Measurements from ENCODE around the gene GOLGA8B. TPM values are rescaled to one million over a fixed set of nuclear protein-coding genes. Genes with fewer than 3 reads are reported as not detected.
A peak's percentile ranks its signal among the peaks of the same experiment; 100 is the strongest.

The GOLGA8B gene
- total RNA-seq, 1 experiment from 2014 or later, result 176 TPM

DNA sequence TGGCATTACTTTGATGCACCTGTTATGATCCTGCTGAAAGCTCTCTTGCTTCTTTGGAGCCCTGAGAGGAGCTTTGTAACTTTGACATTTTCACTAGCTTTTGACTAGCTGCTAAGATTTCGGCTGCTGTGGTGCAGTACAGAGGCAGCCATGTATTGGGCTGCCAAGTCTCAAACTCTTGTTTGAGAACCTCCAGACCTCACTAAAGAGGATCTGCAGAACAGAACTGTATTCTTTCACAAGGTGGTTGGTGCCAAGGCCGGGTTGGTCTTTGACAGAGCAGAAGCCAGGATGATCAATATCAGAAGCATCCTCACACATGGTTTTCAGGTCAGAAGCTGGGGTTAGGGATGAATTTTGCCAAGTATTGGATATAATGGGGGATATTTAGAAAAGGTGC, 34.6 kb upstream of the GOLGA8B start:
- Mint-ChIP-seq H3K36me3 (ENCODE audit: insufficient read depth, unreplicated experiment) (no peaks in the 10 kb centered on the region), H3K27me3 (ENCODE audit: insufficient read depth, unreplicated experiment) (peaks cover 40% of the 10 kb centered on the region), H3K27ac (ENCODE audit: low read depth, unreplicated experiment) (no peak overlapping the region), H3K4me3 (ENCODE audit: unreplicated experiment) (no peak overlapping the region), H3K4me1 (ENCODE audit: insufficient read depth, unreplicated experiment) (peaks cover 5% of the 10 kb centered on the region), H3K9me3 (ENCODE audit: unreplicated experiment) (no peaks in the 10 kb centered on the region)
- DNase-seq (ENCODE audit: unreplicated experiment), result no peak
- no TSS peak for BruUV-seq (replicated peaks)
- POLR2A ChIA-PET, result no interaction called here
- CTCF ChIA-PET, result interaction anchor here (0.6 to 7.6 kb wide), 6 partner anchors 35 to 508 kb away, joined by 3 to 141 read pairs (median 3); no protein-coding TSS in a partner anchor
- TF ChIP-seq, protein P1, sequence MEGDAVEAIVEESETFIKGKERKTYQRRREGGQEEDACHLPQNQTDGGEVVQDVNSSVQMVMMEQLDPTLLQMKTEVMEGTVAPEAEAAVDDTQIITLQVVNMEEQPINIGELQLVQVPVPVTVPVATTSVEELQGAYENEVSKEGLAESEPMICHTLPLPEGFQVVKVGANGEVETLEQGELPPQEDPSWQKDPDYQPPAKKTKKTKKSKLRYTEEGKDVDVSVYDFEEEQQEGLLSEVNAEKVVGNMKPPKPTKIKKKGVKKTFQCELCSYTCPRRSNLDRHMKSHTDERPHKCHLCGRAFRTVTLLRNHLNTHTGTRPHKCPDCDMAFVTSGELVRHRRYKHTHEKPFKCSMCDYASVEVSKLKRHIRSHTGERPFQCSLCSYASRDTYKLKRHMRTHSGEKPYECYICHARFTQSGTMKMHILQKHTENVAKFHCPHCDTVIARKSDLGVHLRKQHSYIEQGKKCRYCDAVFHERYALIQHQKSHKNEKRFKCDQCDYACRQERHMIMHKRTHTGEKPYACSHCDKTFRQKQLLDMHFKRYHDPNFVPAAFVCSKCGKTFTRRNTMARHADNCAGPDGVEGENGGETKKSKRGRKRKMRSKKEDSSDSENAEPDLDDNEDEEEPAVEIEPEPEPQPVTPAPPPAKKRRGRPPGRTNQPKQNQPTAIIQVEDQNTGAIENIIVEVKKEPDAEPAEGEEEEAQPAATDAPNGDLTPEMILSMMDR (IDR thresholded peaks at IDR 0.05; ENCODE audit: unreplicated experiment), result no peak
- intact Hi-C loops (cut with micrococcal nuclease), result no loop called here

DNA sequence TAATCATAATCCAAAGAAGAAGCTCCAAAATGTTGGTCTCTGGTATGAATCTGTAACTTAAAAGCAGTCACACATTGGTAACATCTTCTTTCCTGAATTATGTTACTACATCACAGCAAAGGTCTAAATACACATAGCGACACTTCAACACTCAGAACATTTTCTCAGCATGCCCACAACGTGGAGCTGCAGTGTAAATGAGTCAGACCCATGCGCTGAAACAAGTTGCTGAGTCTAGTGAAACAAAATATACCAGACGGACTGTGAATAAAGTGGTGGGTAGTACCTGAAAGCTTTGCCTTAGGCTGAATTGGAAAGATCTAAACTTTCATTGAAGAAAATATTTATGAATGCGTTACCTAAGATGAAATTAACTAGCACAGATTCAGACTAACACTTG, 33.2 kb upstream of the GOLGA8B start:
- ChIA-PET POLR2A (interaction anchor here (0.6 to 1.6 kb wide), 3 partner anchors 14 to 353 kb away, joined by 3 read pairs; no protein-coding TSS in a partner anchor), CTCF (interaction anchor here (0.6 to 7.6 kb wide), 7 partner anchors 30 to 304 kb away, joined by 3 to 141 read pairs (median 3); no protein-coding TSS in a partner anchor)
- TF ChIP-seq, protein P1 (IDR thresholded peaks at IDR 0.05; ENCODE audit: unreplicated experiment), result peak; percentile 18
- Mint-ChIP-seq H3K4me3 (ENCODE audit: unreplicated experiment) (no peak overlapping the region), H3K27ac (ENCODE audit: low read depth, unreplicated experiment) (no peak overlapping the region), H3K36me3 (ENCODE audit: insufficient read depth, unreplicated experiment) (no peaks in the 10 kb centered on the region), H3K27me3 (ENCODE audit: insufficient read depth, unreplicated experiment) (peaks cover 55% of the 10 kb centered on the region), H3K9me3 (ENCODE audit: unreplicated experiment) (no peaks in the 10 kb centered on the region), H3K4me1 (ENCODE audit: insufficient read depth, unreplicated experiment) (peaks cover 5% of the 10 kb centered on the region)
- peak; percentile 62 for DNase-seq (ENCODE audit: unreplicated experiment)
- intact Hi-C loops (cut with micrococcal nuclease), result loop anchor here (1.0 kb wide), 1 partner anchor 304 kb away; no protein-coding TSS in a partner anchor
- no TSS peak for BruUV-seq (replicated peaks)

DNA sequence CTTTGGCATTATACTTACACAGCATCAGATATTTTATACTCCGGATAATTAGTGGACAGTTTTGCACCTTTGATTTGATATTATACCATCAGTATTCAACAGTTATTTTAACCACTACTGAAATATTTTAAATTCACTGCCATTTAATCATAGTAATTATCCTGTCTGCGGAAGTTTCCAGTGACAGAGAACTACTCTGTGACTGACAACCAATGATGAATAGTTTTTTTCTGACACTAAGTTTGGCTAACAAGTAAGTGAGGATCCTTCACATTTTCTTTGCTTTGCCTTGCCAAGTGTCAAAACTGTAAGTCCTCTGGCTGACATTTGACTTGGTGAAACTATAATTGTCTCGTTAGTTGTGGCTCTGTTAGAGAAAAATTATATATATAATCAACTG, 30.5 kb upstream of the GOLGA8B start:
- no peaks in the 10 kb centered on the region for H3K36me3 Mint-ChIP-seq (ENCODE audit: insufficient read depth, unreplicated experiment)
- ChIA-PET CTCF (interaction anchor here (0.5 kb wide), 1 partner anchor 495 kb away, joined by 3 read pairs; no protein-coding TSS in a partner anchor), POLR2A (no interaction called here)
- no peak overlapping the region for H3K4me3 Mint-ChIP-seq (ENCODE audit: unreplicated experiment)
- DNase-seq (ENCODE audit: unreplicated experiment), result no peak
- H3K4me1 Mint-ChIP-seq (ENCODE audit: insufficient read depth, unreplicated experiment), result peaks cover 10% of the 10 kb centered on the region
- BruUV-seq (replicated peaks), result no TSS peak
- H3K9me3 Mint-ChIP-seq (ENCODE audit: unreplicated experiment), result no peaks in the 10 kb centered on the region
- TF ChIP-seq, protein P1 (IDR thresholded peaks at IDR 0.05; ENCODE audit: unreplicated experiment), result no peak
- no peak overlapping the region for H3K27ac Mint-ChIP-seq (ENCODE audit: low read depth, unreplicated experiment)
- intact Hi-C loops (cut with micrococcal nuclease), result no loop called here
- peaks cover 75% of the 10 kb centered on the region for H3K27me3 Mint-ChIP-seq (ENCODE audit: insufficient read depth, unreplicated experiment)

DNA sequence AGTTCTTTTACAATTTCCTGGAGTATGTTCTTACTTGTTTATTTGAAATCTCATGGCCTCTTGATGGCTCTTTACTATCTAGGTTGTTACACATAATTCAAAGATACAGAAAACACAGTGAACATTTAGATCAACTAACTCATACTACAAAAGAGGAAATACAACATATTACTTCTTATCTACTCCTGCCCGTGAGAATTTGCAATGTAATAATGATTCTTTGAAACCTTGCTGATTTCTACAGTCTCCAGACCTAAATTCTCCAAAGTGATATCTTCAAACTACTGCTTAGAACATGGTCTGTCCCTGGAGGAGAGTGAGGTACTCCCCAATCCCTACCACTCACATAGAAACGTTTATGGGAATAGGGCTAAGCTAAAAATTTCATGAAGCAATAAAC, 29.9 kb upstream of the GOLGA8B start:
- Mint-ChIP-seq H3K27ac (ENCODE audit: low read depth, unreplicated experiment) (no peak overlapping the region), H3K36me3 (ENCODE audit: insufficient read depth, unreplicated experiment) (no peaks in the 10 kb centered on the region), H3K4me1 (ENCODE audit: insufficient read depth, unreplicated experiment) (peaks cover 10% of the 10 kb centered on the region), H3K9me3 (ENCODE audit: unreplicated experiment) (no peaks in the 10 kb centered on the region), H3K27me3 (ENCODE audit: insufficient read depth, unreplicated experiment) (peaks cover 82% of the 10 kb centered on the region), H3K4me3 (ENCODE audit: unreplicated experiment) (no peak overlapping the region)
- BruUV-seq (replicated peaks), result no TSS peak
- ChIA-PET CTCF (interaction anchor here (0.5 to 1.1 kb wide), 2 partner anchors 9 to 494 kb away, joined by 3 read pairs; no protein-coding TSS in a partner anchor), POLR2A (no interaction called here)
- TF ChIP-seq, protein P1 (IDR thresholded peaks at IDR 0.05; ENCODE audit: unreplicated experiment), result no peak
- intact Hi-C loops (cut with micrococcal nuclease), result no loop called here
- DNase-seq (ENCODE audit: unreplicated experiment), result no peak
